Neural cell (in vitro differentiated cells): Measurements from ENCODE around the gene GRHL1. TPM values are rescaled to one million over a fixed set of nuclear protein-coding genes. Genes with fewer than 3 reads are reported as not detected.

ENCODE experiments used
- H2AFZ ChIP-seq: fragments of 200-600, 300-800 bp; sonication (generic), shearing (Covaris generic); 2 replicates; pipeline ENCODE4 v1.6.0; 2014; ENCODE audit warnings: low read depth, mild to moderate bottlenecking, antibody characterized with exemption, low read length, moderate library complexity
- H3F3A ChIP-seq: fragments of 200-600 bp; shearing (Covaris generic); 2 replicates; pipeline ENCODE4 v1.6.1; 2016; ENCODE audit warnings: mild to moderate bottlenecking, moderate library complexity, mixed read lengths, antibody characterized with exemption, low read length; ENCODE audit not compliant: insufficient read depth, poor library complexity, severe bottlenecking
- H3K27ac ChIP-seq: fragments of 200-600, 300-800 bp; sonication (generic), shearing (Covaris generic); 2 replicates; pipeline ENCODE4 v1.5.1; 2014; ENCODE audit warnings: mild to moderate bottlenecking, low read length, moderate library complexity
- H3K27me3 ChIP-seq: fragments of 300-800, 200-600 bp; sonication (generic), shearing (Covaris generic); 2 replicates; pipeline ENCODE4 v1.6.0; 2014; ENCODE audit warnings: mild to moderate bottlenecking, low read depth, low read length, moderate library complexity; ENCODE audit not compliant: insufficient read depth
- H3K36me3 ChIP-seq: fragments of 300-800, 200-600 bp; sonication (generic), shearing (Covaris generic); 2 replicates; pipeline ENCODE4 v1.5.1; 2014; ENCODE audit warnings: mild to moderate bottlenecking, antibody characterized with exemption, low read length, moderate library complexity; ENCODE audit not compliant: insufficient read depth
- H3K4me2 ChIP-seq: fragments of 300-800, 200-600 bp; sonication (generic), shearing (Covaris generic); 2 replicates; pipeline ENCODE4 v1.6.0; 2014; ENCODE audit warnings: mild to moderate bottlenecking, low read length
- H3K4me3 ChIP-seq: fragments of 300-800, 200-600 bp; sonication (generic), shearing (Covaris generic); 2 replicates; pipeline ENCODE4 v1.5.1; 2014; ENCODE audit warnings: mild to moderate bottlenecking, low read length, moderate library complexity
- H3K79me2 ChIP-seq: fragments of 200-600 bp; shearing (Covaris generic); replicated peaks from 2 replicates; pipeline ENCODE4 v1.6.0; 2014; ENCODE audit warnings: mild to moderate bottlenecking, low read length, moderate library complexity; ENCODE audit not compliant: insufficient read depth
- H3K9ac ChIP-seq: fragments of 300-800, 200-600 bp; sonication (generic), shearing (Covaris generic); 2 replicates; pipeline ENCODE4 v1.6.1; 2016; ENCODE audit warnings: mild to moderate bottlenecking, low read length, mixed read lengths
- H3K9me2 ChIP-seq: fragments of 200-600 bp; shearing (Covaris generic); 2 replicates; pipeline ENCODE4 v1.6.1; 2016; ENCODE audit warnings: mild to moderate bottlenecking, low read length, mixed read lengths; ENCODE audit not compliant: insufficient read depth
- H3K9me3 ChIP-seq: fragments of 200-600, 300-800 bp; sonication (generic), shearing (Covaris generic); 2 replicates; pipeline ENCODE4 v1.6.1; 2016; ENCODE audit warnings: mild to moderate bottlenecking, mixed run types, low read length, moderate library complexity, mixed read lengths
- H4K20me1 ChIP-seq: fragments of 200-600 bp; shearing (Covaris generic); 2 replicates; pipeline ENCODE4 v1.6.1; 2016; ENCODE audit warnings: mild to moderate bottlenecking, mixed run types; ENCODE audit not compliant: insufficient read depth
- CTCF ChIP-seq: fragments of 450-650 bp; IDR thresholded peaks from 2 replicates; pipeline ENCODE4 v1.5.1; 2014; ENCODE audit warnings: antibody characterized with exemption, mild to moderate bottlenecking, moderate library complexity; ENCODE audit not compliant: poor library complexity, severe bottlenecking
- EP300 ChIP-seq: fragments of 450-650 bp; conservative IDR thresholded peaks from 2 replicates; pipeline ENCODE4 v1.6.1; 2014; ENCODE audit warnings: antibody characterized with exemption, mild to moderate bottlenecking, moderate library complexity; ENCODE audit not compliant: poor library complexity, severe bottlenecking
- EZH2 ChIP-seq: fragments of 200-600, 300-800 bp; shearing (Covaris generic), sonication (generic); IDR thresholded peaks from 2 replicates; pipeline ENCODE4 v1.6.1; 2014; ENCODE audit warnings: antibody characterized with exemption, low read length, borderline replicate concordance, mild to moderate bottlenecking; ENCODE audit not compliant: insufficient read depth, poor library complexity, severe bottlenecking
- MXI1 ChIP-seq: fragments of 450-650 bp; conservative IDR thresholded peaks from 2 replicates; pipeline ENCODE4 v1.6.1; 2014; ENCODE audit warnings: antibody characterized with exemption, mild to moderate bottlenecking; ENCODE audit not compliant: poor library complexity, severe bottlenecking
- POLR2AphosphoS5 ChIP-seq: IDR thresholded peaks from 2 replicates; pipeline ENCODE4 v1.6.1; 2012
- RAD21 ChIP-seq: fragments of 450-650 bp; conservative IDR thresholded peaks from 2 replicates; pipeline ENCODE4 v1.6.1; 2014; ENCODE audit warnings: antibody characterized with exemption, mild to moderate bottlenecking, moderate library complexity
- SMC3 ChIP-seq: fragments of 450-650 bp; conservative IDR thresholded peaks from 2 replicates; pipeline ENCODE4 v1.6.1; 2014; ENCODE audit warnings: antibody characterized with exemption, mild to moderate bottlenecking, moderate library complexity; ENCODE audit not compliant: poor library complexity
- TAF1 ChIP-seq: IDR thresholded peaks from 2 replicates; pipeline ENCODE4 v1.6.1; 2012; ENCODE audit warnings: low read depth
- polyA plus RNA-seq: library from polyadenylated mRNA; depleted of rRNA; stranded (reverse); fragments of >200 nt; gene quantifications from 2 replicates; pipeline ENCODE4 v1.2.3, GENCODE V29; 2014
- TF ChIP-seq, protein P1 (sequence below): IDR thresholded peaks from 2 replicates; pipeline ENCODE4 v1.6.1; 2012; ENCODE audit warnings: borderline replicate concordance

The GRHL1 gene
- polyA plus RNA-seq, 1 donor from 2014 or later, result 26.3 TPM

DNA sequence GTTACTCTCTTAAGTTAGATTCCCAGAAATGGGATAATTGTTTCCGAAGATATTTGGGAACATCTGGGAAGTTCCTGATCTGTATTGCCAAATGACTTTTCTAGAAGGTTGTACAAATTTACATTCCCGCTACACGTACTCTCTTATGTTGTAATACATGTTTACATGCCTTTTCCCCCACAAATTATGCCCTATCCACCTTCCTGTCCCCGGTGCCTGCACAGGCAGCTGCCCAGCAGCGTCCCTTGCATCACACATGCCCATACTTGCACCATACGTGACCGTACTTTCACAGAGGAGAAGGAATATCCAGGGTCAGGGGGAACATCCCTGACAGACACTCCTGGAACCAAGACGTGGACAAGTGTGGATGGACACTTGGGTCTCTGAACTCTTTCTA, 67.7 kb downstream of the GRHL1 start:
- Histone ChIP-seq H4K20me1 (no peaks in the 10 kb centered on the region), H2AFZ (no peak overlapping the region), H3K9me2 (no peaks in the 10 kb centered on the region), H3K79me2 (no peaks in the 10 kb centered on the region), H3K4me2 (no peak overlapping the region), H3K9me3 (no peaks in the 10 kb centered on the region), H3K27me3 (no peaks in the 10 kb centered on the region), H3F3A (no peaks in the 10 kb centered on the region), H3K36me3 (no peaks in the 10 kb centered on the region), H3K4me3 (no peak overlapping the region), H3K9ac (no peak overlapping the region), H3K27ac (no peak overlapping the region)
- TF ChIP-seq EP300 (no peak), MXI1 (no peak), POLR2AphosphoS5 (no peak), TAF1 (no peak)
- TF ChIP-seq, protein P1, sequence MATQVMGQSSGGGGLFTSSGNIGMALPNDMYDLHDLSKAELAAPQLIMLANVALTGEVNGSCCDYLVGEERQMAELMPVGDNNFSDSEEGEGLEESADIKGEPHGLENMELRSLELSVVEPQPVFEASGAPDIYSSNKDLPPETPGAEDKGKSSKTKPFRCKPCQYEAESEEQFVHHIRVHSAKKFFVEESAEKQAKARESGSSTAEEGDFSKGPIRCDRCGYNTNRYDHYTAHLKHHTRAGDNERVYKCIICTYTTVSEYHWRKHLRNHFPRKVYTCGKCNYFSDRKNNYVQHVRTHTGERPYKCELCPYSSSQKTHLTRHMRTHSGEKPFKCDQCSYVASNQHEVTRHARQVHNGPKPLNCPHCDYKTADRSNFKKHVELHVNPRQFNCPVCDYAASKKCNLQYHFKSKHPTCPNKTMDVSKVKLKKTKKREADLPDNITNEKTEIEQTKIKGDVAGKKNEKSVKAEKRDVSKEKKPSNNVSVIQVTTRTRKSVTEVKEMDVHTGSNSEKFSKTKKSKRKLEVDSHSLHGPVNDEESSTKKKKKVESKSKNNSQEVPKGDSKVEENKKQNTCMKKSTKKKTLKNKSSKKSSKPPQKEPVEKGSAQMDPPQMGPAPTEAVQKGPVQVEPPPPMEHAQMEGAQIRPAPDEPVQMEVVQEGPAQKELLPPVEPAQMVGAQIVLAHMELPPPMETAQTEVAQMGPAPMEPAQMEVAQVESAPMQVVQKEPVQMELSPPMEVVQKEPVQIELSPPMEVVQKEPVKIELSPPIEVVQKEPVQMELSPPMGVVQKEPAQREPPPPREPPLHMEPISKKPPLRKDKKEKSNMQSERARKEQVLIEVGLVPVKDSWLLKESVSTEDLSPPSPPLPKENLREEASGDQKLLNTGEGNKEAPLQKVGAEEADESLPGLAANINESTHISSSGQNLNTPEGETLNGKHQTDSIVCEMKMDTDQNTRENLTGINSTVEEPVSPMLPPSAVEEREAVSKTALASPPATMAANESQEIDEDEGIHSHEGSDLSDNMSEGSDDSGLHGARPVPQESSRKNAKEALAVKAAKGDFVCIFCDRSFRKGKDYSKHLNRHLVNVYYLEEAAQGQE, result no peak

DNA sequence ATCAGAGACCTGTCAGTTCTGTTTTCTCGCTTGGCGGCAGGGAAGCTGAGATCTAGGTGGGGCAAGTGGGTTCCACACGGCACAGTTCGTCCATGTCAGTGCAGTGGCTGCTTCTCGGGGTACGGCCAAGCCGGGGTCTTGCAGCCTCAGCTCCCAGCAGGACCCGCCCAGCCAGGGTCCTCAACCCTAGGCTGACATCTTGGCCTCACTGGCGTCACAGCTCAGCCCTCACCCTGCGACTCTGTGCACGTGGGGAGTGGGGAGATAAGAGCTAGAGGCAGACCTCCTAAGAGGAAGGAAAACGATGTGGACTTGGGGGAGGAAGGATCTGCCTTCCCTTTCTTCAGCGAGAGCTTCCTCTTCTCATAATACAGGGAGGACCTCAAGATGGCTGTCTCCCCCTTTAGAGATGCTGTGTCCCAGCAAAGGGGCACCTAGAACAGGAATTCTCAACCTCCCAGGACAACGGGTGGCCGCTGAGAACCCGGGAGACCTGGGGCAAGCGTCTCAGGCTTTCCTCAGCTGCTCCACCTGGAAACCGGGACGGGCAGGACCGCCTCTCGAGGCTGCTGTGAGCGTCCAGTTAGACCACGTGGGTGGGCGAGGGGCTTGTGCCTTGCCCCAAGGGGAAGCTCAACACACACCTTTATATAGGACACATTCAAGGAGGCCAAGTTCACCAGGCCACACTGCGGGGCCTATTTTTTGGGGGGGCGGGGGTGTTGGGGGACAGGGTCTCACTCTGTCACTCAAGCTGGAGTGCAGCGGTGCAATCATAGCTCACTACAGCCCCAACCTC, 68.3 kb downstream of the GRHL1 start:
- no peak overlapping the region for H2AFZ ChIP-seq
- no peak overlapping the region for H3K4me3 ChIP-seq
- H3K79me2 ChIP-seq, result no peaks in the 10 kb centered on the region
- H3K9me3 ChIP-seq, result no peaks in the 10 kb centered on the region
- H4K20me1 ChIP-seq, result no peaks in the 10 kb centered on the region
- TF ChIP-seq SMC3 (no peak), MXI1 (no peak), RAD21 (no peak), TAF1 (no peak), EP300 (no peak), EZH2 (no peak), POLR2AphosphoS5 (no peak), CTCF (no peak)
- TF ChIP-seq, protein P1, result no peak
- H3F3A ChIP-seq, result no peaks in the 10 kb centered on the region
- no peaks in the 10 kb centered on the region for H3K36me3 ChIP-seq
- H3K27ac ChIP-seq, result no peak overlapping the region
- H3K9me2 ChIP-seq, result no peaks in the 10 kb centered on the region
- H3K27me3 ChIP-seq, result no peaks in the 10 kb centered on the region
- H3K9ac ChIP-seq, result no peak overlapping the region
- no peak overlapping the region for H3K4me2 ChIP-seq
